ENCODE data around the gene TNNI3. TPM values are rescaled to one million over a fixed set of nuclear protein-coding genes. Genes with fewer than 3 reads are reported as not detected.

TNNI3 gene
- total and polyA plus RNA-seq, 10 of the 15 experiments (the other 5 are each of a cell fraction or from before 2014, with no cell fraction given): not detected

- TF ChIP-seq, protein P1, sequence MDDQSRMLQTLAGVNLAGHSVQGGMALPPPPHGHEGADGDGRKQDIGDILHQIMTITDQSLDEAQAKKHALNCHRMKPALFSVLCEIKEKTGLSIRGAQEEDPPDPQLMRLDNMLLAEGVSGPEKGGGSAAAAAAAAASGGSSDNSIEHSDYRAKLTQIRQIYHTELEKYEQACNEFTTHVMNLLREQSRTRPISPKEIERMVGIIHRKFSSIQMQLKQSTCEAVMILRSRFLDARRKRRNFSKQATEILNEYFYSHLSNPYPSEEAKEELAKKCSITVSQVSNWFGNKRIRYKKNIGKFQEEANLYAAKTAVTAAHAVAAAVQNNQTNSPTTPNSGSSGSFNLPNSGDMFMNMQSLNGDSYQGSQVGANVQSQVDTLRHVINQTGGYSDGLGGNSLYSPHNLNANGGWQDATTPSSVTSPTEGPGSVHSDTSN (IDR thresholded peaks at IDR 0.05; ENCODE audit: insufficient replicate concordance, low read depth, low read length): no peak
- TF ChIP-seq FOS (IDR thresholded peaks at IDR 0.05; ENCODE audit: borderline replicate concordance, extremely low read depth, insufficient read length) (no peak), NRF1 (conservative IDR thresholded peaks at IDR 0.05; ENCODE audit: low read depth, low read length) (no peak), RUNX3 (IDR thresholded peaks at IDR 0.05; ENCODE audit: low read length) (peak; percentile 31; the same call in 1 of the 2 replicates), POLR2A (IDR thresholded peaks at IDR 0.05; ENCODE audit: low read depth, low read length) (no peak), ZSCAN29 (IDR thresholded peaks at IDR 0.05) (no peak), NFIC (IDR thresholded peaks at IDR 0.05; ENCODE audit: low read depth, low read length) (no peak), CEBPZ (IDR thresholded peaks at IDR 0.05; ENCODE audit: low read depth, low read length) (no peak), ZNF592 (IDR thresholded peaks at IDR 0.05) (no peak), CREM (IDR thresholded peaks at IDR 0.05; ENCODE audit: low read depth) (peak; percentile 75), SRF (IDR thresholded peaks at IDR 0.05; ENCODE audit: low read depth in 2 of 2, low read length in 2 of 2) (0 out of 4 replicates have a peak, but pooled peaks of 1 of the 2 experiments have one; percentile 45), KDM1A (IDR thresholded peaks at IDR 0.05; ENCODE audit: borderline replicate concordance) (no peak), MEF2B (IDR thresholded peaks at IDR 0.05; ENCODE audit: partially characterized antibody, poor library complexity, severe bottlenecking) (peak; percentile 96), MTA3 (IDR thresholded peaks at IDR 0.05; ENCODE audit: borderline replicate concordance, low read length) (no peak), TCF7 (IDR thresholded peaks at IDR 0.05; ENCODE audit: borderline replicate concordance) (no peak), LARP7 (IDR thresholded peaks at IDR 0.05) (peak; percentile 99), YY1 (IDR thresholded peaks at IDR 0.05; ENCODE audit: low read depth, low read length) (no peak), E2F4 (IDR thresholded peaks at IDR 0.05; ENCODE audit: low read depth, low read length) (no peak), SIX5 (IDR thresholded peaks at IDR 0.05; ENCODE audit: low read depth, low read length, severe bottlenecking) (peak; percentile 93), MYB (IDR thresholded peaks at IDR 0.05; ENCODE audit: borderline replicate concordance, low read depth, low read length) (no peak), SPI1 (IDR thresholded peaks at IDR 0.05; ENCODE audit: borderline replicate concordance, insufficient read depth, low read depth, low read length) (no peak)
Measured at GRCh38 chr19:55178781-55179599, 21.5 kb upstream of the TNNI3 start (continued).

All from GM12878 (cell line).